Stimulated activated CD8-positive, alpha-beta memory T cell treated with anti-CD3 and anti-CD28 coated beads, Interleukin-7, amount 100 ng/mL, for 4 hours (primary cell): ENCODE results near the gene TRIML1.
"Not testable (repeated sequence)": the region's sequence is repeated elsewhere in the genome, so short reads cannot be mapped to it uniquely, and the experiment has no call there.

Source experiments
- DNase-seq, 2 donors: peaks; one replicate each; pipeline ENCODE4 v3.0.0-alpha.2; 2020; ENCODE audit warnings: low read depth in 2 of 2

TRIML1 gene

DNA sequence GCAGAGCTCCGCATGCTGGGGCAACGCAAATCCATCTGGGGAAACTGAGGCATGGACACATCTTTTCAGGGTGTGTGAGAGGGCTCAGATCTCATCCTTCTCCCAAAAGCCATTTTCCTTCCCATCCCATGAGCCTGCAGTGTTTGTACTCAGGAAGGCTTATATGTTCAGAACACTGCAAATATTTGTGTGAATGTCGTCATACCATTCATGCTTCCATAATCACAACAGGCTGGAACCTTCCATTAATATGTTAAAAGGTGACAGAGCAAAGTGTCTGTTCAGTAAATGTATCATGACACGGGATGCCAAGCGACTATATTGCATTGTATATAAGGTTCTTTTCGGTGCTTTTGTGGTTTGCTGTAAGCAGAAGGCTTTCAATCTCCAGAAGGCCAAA lies 8.5 kb downstream of the TRIML1 start:
- DNase-seq = no peak

DNA sequence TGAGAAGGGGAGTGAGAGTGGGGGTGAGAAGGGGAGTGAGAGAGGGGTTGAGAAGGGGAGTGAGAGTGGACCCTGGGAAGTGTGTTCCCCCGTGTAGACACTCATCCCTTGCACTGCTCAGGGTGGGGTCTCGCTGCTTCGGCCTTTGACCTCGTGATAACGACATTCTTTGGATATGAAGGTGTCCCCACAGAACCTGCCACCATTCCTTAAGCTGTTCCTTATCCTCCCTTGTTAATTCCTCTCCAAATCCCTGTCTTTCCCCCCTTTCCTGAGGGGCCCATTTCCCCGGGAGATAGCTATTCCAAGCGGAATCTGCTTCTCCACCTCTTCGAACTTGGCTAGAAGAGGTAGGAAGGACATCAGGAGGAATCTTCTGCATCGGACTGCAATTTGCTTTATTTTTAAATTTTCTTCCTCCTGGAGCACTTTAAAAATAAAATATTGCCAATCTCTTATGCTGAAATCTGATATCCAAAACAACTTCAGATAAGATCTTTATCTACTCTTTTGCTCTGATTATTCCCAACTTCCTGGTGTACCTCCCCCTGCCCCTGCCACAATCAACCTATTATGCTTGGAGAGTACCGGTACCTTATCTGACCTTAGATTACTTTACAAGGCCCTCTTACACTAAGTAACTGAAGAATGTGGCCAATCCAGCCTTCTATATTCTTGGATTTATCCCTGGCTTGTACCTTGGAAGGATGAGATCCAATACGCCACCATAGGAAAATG lies 15.6 kb downstream of the TRIML1 start:
- no peak for DNase-seq

DNA sequence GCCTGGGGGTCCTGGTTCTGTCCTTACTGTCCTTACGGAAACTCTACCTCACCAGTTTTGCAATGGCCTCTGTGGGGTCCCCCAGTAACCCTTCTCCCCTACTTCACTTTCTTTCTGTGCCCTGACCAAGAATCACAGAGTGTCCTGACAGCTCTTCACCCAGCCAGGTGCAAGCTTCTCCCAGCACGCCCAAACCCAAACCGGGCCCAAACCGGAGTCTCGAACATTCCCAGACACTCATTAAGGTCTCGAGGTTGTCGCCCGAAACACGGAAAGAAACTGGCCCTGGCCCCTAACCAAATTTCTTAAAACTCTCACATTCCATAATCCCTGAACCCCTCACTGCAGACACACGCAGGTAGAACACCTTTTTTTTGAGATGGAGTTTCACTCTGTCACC lies 19.1 kb downstream of the TRIML1 start:
- DNase-seq = no peak

DNA sequence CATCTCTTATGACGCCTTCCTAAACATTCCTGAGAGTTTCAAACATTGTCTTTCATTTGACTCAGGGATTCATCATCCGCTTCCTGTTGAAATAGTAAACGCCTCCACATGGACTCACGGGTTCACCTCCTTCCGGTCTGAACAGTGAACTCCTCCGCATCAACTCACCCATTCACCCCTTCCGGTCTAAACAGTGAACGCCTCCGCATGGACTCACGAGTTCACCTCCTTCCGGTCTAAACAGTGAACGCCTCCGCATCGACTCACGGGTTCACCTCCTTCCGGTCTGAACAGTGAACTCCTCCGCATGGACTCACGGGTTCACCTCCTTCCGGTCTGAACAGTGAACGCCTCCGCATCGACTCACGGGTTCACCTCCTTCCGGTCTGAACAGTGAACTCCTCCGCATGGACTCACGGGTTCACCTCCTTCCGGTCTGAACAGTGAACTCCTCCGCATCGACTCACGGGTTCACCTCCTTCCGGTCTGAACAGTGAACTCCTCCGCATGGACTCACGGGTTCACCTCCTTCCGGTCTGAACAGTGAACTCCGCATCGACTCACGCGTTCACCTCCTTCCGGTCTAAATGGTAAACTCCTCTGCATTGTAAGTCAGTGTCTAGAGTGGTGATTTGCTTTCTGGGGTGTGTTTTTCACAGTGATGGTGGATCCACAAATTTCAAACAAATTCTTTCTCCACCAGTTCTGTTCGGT lies 20.4 kb downstream of the TRIML1 start:
- not testable (repeated sequence) for DNase-seq

DNA sequence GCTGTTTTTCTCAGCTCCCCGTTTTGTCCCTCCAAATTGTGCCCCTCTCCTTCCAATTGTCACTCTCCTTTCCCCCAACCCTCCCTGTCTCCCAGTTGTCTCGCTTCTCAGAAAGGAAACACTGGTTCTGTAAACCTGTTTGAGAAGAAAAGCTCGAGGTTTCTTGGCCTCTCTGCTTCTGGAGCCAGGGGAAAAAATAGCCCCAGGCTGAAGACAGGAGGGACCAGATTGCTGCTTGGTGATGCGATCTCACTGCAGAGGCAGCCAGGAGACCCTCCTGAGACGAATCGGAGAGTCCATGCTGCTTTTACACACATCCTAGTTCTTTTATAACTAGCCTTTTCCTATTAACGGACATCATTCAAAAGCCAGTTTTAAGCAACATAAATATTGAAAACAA lies 21.2 kb downstream of the TRIML1 start:
- no peak for DNase-seq

DNA sequence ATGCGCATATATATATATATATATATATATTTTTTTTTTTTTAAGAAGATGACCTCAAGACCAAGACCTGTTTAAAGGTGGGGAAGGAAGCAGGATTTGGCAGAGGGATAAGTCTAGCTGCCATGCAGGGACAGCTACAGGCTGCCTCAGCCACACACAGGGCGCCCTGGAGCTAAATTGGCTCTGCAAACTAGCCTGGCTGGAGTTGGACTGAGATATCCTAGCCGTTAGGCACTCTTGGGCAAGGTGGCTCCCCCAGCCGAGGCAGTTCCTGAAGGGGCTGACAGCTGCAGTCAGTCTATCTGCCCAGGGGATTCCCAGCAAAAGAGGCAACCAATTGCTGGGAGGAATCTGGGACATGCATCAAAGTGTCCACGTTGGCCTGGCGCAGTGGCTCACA lies 21.9 kb downstream of the TRIML1 start:
- DNase-seq = no peak

DNA sequence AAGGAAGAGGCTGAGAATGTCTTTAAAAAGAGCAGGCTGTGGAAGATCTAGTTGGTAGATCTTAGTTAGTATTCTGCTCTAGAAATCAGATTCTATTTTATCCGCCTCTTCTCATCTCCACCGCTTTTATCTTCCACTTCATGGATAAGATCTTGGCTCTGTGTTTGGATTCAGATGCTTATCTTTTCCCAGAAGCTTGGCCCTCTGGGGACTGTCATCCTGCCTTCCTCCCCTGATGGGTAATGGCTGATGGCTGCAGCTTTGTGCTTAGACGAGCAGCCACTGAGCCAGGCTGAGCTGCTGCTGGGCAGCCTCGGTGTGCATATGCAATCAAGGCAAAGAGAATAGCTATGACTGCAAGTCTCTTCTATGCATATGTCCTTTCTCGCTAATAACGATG lies 23.5 kb downstream of the TRIML1 start:
- no peak for DNase-seq

DNA sequence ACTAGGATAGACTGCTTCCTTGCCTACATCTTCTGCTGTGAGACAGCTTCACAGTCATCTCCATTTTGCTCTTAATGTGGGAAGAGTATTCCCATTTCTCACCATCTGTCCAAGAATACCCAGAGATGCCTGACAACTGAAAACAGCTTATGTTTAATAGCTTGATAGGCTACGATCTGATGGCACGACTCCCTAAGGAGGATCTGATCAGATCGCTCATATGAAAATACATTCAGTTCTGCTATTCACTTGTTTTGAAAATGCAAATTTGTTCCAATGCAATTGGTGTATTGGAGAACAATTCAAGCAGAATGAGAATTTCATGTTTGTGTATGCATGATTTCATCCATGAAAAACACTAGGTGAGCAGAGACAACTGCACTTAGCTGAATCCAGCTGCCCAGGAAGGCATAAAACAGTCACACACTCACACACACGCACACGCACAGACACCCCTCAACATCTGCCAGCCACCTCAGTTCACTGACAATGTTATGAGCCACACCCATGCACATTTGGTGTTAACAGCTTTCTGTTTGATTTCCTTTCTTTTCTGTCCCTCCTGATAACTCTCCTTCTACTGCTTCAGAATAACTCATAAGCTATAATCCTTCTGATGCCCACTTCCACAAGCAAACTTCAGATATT lies 29.6 kb downstream of the TRIML1 start:
- DNase-seq = no peak

DNA sequence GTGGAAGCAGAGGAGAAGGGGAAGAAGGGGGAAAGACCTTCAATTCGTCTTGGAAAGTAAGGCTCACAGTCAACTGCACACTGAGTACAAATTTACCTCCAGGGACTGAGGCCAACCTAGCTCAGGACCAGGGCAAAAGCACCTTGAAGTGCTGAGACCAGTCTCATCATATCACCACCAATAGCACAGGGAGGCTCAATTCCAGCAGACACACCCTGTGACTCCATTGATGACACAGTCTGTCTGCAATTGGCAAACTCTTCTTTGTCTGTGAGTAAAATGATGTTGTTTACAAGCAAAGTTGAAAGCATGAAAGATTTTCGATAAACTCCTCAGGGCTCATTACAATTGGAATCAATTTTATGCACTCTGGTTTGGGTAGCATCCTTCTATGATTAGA lies 32.3 kb downstream of the TRIML1 start:
- DNase-seq = no peak

DNA sequence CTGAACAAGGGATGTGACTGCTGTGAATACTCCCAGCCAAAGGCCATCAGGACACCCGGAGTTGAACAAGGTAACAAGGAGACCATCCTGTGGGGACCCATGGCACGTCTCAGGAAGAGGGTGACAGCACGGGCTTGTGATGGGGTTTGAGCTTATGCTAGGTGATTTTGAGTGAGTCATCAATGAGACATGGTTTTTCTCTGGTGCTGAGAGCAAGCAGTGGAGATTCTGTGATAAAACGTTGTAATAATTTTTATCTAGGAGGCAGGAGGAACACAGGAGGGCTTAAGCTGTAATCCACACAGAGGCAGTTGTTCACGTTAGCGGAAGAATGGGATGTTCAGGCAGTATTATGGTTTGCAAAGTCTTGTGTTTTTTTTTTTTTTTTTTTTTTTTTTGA lies 36.0 kb downstream of the TRIML1 start:
- DNase-seq = no peak

DNA sequence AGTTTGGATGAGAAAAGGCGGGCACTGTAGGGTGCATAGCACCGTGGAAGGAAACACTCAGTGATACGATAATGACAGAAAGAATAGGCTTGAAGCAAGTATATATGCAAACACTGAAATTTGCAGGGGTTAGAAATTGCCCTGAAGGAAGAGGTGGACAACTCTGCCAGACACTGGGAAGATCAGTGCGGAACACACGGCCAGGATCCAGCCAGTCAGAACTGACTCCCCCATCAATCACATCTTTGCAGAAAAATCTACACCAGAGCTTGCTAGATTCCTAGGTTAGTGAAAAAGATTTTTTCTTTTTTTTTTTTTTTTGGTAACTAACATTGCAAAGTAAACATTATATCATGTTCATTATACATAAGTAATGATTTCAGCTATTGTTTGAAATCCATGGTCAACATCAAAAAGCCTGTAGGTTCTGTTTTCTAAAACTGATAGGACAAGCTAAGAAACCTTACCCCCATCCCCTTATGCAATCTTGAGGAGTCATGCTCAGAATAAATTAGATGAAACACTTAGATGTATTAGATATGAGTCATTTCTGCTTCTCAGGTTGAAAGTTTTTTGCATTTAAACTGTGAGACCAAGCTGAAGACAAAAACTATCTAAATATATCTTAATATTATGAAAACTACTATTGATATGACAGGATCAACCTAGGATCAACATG lies 38.9 kb downstream of the TRIML1 start:
- DNase-seq = no peak

DNA sequence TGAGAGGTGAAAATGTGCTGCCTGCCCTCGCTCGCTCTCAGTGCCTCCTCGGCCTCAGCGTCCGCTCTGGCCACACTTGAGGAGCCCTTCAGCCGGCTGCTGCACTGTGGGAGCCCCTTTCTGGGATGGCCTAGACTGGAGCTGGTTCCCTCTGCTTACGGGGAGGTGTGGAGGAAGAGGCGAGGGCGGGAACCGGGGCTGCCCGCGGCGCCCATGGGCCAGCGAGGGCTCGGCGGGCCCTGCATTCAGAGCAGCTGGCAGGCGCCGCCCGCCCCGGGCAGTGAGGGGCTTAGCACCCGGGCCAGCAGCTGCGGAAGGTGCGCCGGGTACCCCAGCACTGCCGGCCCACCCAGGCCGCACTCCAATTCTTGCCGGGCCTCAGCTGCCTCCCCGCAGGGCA lies 39.6 kb downstream of the TRIML1 start:
- DNase-seq = no peak

DNA sequence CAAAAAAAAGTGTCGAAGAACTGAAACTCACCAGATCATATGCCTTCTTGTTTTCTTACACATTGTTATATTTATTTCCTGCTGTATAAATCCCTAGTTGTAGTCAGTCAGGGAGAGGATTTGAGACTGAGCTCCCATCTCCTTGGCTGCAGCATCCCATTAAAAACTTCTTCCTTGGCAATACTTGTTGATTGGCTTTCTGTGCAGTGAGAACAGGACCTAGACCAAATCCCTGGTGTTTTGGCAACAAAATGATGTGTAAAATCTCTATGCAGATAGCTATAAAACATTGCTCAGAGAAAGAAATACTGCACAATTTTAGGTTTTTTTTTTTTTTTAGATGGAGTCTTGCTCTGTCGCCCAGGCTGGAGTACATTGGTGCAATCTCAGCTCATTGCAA lies 47.9 kb downstream of the TRIML1 start:
- no peak for DNase-seq

DNA sequence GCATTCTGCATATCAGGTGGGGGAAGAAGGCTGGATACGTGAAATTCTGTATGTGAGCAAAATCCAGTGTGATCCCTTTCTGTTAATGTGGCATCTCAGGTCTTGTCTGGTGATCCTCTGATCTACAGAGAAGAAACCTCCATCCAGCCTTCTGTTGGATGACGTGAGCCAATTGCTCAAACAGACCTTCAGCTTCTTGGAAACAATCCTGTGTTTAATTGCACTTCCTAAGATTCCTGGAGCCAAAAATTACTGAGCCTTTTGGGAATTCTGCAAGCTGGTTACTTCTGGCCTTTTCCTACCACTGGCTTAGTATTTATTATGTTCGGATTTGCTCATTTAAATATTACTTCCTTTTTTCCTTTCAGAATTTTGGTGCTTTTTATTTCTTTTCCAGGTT lies 51.2 kb downstream of the TRIML1 start:
- DNase-seq = no peak

DNA sequence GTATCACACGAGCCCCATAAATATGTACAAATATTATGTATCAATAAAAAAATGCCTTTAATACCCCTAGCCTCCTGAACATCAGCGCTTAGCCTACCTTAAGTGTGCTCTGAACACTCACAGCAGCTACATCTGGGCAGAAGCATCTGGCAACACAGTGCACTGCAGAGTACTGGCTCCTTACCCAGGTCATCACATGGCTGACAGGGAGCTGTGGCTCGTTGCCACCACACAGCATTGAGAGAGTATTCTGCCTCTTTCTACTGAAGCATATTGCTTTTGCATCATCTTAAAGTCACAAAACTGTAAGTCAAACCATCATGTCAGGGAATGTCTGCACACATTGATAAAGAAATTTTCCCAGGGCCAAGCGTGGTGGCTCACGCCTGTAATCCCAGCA lies 55.2 kb downstream of the TRIML1 start:
- no peak for DNase-seq

DNA sequence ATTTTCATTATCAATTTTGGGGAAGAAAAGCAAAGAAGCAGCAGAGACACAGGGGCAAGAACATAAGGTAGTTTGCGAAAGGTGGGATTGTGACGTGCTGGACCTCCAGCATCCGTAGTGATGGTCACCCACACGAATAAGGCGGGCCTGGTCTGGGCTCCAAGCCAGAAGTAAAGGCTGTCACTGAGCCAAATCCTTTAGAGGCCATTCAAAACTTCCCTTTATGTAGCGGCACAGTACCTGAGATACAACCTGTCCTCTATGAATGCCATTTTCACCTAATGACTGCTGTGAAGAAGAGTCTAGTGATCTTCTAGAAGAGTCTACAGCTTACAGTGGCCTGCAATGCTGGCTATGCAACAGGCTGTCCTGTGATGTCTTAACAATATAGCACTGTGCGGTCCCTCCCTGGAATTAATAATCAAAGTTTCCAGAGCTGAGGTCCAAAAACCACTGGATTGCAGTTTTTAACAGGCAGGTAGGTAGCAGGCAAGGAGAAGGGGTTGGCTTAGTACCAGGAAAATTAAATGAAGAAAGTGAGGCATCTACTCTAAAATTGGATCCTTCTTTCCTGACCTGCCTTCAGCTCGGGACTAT lies 56.2 kb downstream of the TRIML1 start:
- DNase-seq = no peak

DNA sequence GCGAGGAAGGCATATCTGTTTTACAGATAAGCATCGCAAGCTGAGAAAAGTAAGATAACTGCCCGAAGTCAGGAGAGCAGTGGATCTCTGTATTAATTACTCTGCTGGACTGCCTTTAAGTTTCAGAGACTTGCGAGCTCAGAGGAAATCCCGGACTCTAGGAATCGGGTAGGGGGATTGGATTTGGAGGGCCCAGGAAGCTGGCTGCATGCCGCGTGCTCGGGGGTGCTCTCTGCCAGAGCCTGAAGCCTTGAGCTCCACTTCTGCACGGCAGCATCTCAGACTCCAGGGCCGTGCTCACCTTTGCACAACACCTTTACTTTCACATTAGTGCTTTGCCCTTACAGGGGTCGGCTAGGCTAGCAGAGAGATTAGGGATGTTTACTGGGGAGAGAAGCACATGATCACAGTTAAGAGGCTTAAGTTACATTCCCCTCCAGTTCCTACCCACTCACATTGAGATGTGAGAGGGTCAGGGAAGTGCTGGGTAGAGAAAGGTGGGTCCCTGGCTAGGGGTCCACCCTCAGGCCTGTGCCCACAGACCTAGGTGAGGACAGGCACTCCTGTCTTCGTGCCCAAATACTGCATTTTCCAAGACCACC lies 57.0 kb downstream of the TRIML1 start:
- no peak for DNase-seq
